ENCODE results near the gene TBC1D4.

Gene TBC1D4

GRCh38 chr13:75486146-75487062, 4.4 kb upstream of the TBC1D4 start:
- DNase-seq = peak; percentile 93

GRCh38 chr13:75485286-75486062, 3.5 kb upstream of the TBC1D4 start:
- no peak for DNase-seq

GRCh38 chr13:75482820-75483079, 781 bp upstream of the TBC1D4 start:
- no peak for DNase-seq

- peak; percentile 61 for DNase-seq
Measured at GRCh38 chr13:75481176-75482069, 546 bp downstream of the TBC1D4 start.

- DNase-seq = peak; percentile 77
Measured at GRCh38 chr13:75480671-75481175, 1.2 kb downstream of the TBC1D4 start.

GRCh38 chr13:75479102-75479740, 2.7 kb downstream of the TBC1D4 start:
- peak; percentile 43 for DNase-seq

GRCh38 chr13:75478659-75479058, 3.3 kb downstream of the TBC1D4 start:
- no peak for DNase-seq

GRCh38 chr13:75474956-75475355, 7.0 kb downstream of the TBC1D4 start:
- DNase-seq = no peak

- DNase-seq = no peak
Measured at GRCh38 chr13:75473468-75473867, 8.5 kb downstream of the TBC1D4 start.

GRCh38 chr13:75470676-75471075, 11.3 kb downstream of the TBC1D4 start:
- no peak for DNase-seq

GRCh38 chr13:75469047-75469446, 12.9 kb downstream of the TBC1D4 start:
- no peak for DNase-seq

- no peak for DNase-seq
Measured at GRCh38 chr13:75468602-75469001, 13.4 kb downstream of the TBC1D4 start.

GRCh38 chr13:75468098-75468497, 13.9 kb downstream of the TBC1D4 start:
- DNase-seq = no peak

GRCh38 chr13:75467040-75467728, 14.8 kb downstream of the TBC1D4 start:
- DNase-seq = no peak

GRCh38 chr13:75465236-75465635, 16.7 kb downstream of the TBC1D4 start:
- DNase-seq = no peak

GRCh38 chr13:75461314-75461713, 20.7 kb downstream of the TBC1D4 start:
- DNase-seq = no peak

- DNase-seq = no peak
Measured at GRCh38 chr13:75460644-75461043, 21.3 kb downstream of the TBC1D4 start.

- no peak for DNase-seq
Measured at GRCh38 chr13:75458696-75459422, 23.1 kb downstream of the TBC1D4 start.

GRCh38 chr13:75455962-75456361, 26.0 kb downstream of the TBC1D4 start:
- DNase-seq = no peak

GRCh38 chr13:75454497-75454896, 27.5 kb downstream of the TBC1D4 start:
- DNase-seq = no peak

- DNase-seq = no peak
Measured at GRCh38 chr13:75452564-75452963, 29.4 kb downstream of the TBC1D4 start.
